GM12872 (cell line): Measurements from ENCODE around the gene MYO5B.
A peak's percentile ranks its signal among the peaks of the same experiment; 100 is the strongest.

Source experiments
- TF ChIP-seq, protein P1 (sequence below): IDR thresholded peaks from 3 replicates; pipeline ENCODE4 v1.5.1; 2011; ENCODE audit warnings: low read depth, mild to moderate bottlenecking, low read length, moderate library complexity; ENCODE audit not compliant: insufficient read depth

The MYO5B gene

DNA sequence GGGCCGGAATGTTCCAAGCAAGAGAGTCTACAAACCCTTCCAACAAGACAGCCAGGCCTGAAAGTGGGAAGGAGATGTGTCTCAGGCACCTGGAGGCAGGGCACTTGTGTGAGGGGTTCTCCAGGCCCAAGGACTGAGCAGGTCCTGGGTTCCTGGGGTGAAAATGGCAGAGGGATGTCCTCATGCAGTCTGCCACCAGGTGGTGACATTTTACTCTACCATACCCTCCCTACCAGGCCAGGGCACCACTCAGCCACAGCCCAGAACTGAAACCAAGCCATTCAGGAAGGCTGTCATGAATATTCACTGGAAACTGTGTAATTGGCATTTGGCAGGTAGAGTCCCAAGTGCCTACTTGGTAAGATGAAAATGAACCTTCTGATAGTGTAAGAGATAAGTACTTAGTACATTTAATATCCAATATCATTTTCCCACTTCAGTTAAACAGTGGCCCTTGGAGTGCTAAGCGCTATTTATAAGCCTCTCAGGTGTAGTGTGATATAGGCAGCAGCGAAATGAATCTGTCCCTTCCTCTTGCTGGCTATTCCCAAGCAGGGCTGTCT is 185.1 kb downstream of the MYO5B start:
- TF ChIP-seq, protein P1, sequence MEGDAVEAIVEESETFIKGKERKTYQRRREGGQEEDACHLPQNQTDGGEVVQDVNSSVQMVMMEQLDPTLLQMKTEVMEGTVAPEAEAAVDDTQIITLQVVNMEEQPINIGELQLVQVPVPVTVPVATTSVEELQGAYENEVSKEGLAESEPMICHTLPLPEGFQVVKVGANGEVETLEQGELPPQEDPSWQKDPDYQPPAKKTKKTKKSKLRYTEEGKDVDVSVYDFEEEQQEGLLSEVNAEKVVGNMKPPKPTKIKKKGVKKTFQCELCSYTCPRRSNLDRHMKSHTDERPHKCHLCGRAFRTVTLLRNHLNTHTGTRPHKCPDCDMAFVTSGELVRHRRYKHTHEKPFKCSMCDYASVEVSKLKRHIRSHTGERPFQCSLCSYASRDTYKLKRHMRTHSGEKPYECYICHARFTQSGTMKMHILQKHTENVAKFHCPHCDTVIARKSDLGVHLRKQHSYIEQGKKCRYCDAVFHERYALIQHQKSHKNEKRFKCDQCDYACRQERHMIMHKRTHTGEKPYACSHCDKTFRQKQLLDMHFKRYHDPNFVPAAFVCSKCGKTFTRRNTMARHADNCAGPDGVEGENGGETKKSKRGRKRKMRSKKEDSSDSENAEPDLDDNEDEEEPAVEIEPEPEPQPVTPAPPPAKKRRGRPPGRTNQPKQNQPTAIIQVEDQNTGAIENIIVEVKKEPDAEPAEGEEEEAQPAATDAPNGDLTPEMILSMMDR, result peak; percentile 80

DNA sequence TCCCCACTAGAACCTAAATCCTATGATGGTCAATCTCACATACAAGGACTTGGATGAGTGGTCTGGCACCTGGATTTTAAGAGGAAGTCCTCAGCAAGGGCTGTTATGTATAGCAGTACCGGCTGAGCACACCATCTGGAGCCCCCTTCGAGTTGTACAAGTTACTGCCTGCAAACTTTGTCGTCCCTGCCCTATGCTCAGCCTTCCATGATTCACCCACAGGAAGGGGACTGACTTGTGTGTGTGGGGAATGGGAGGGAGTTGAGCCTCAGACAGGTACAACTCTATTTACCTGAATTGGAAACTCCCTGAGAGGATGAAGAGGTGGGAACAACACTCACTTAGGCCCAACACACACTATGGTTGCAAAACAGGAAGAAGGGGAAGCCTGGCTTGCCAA is 186.6 kb downstream of the MYO5B start:
- TF ChIP-seq, protein P1, result no peak

DNA sequence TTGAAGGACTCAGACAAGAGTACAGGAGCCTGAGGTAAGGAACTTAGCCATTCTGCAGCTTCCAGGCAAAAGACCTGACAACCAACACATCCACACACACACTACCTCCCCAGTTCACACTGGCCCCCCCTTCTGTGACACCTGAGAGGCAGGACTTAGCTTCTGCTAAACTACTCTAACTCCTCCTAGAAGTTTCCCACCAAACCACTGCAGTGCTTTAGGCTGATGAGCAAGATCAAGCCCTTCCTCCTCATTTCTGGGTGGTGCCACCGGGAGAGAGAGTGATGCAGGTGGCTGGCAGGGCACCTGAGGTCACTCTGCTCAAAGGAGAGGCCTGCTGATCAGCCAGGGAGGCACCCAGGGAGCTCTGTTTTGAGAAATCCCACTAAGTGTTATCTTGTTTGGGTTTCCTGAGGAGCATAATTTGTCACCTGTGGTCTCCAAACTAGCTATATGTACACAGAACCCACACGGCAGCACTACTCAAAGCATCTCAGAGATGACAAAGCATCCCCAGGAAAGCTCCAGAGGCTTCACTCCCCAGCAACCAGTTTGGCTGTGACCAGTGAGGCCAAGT is 188.4 kb downstream of the MYO5B start:
- TF ChIP-seq, protein P1, result no peak

DNA sequence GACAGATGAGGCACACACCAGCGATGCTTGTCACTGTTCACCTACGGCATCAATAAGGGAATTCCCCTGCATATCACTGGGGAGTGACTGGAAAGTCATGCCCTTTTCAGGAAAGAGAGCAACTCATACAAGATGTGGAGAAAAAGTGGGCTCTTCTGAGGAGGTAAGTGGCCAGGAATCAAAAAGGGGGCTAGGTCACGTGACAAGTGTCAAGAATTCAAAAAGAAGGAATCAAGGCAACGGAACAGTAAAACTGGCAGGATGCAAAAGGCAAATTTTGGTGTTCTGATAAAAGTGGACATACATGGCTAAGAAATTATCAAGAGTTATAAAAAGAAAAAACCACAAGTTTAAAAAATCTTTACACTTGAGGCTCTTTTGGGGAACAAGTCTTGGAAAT is 190.9 kb downstream of the MYO5B start:
- TF ChIP-seq, protein P1, result no peak

DNA sequence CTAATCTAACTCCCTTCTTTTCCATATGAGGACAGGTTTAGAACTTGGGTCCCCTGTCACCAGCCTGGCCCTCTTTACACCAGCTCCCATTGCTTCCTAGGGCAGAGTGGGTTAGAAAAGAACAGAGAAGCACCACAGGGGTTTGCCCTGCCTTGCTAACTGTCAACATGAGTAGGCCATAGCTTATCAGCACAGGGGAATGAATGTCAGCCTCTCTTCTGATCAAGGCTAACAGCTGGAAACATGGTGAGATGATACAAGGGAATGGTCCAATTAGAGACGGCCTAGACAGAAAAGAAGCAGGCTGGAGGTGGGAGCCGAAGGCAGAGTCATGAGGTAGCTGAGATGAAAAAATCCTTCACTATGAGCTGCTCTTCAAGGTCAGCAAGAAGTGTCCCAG is 192.2 kb downstream of the MYO5B start:
- TF ChIP-seq, protein P1, result no peak

DNA sequence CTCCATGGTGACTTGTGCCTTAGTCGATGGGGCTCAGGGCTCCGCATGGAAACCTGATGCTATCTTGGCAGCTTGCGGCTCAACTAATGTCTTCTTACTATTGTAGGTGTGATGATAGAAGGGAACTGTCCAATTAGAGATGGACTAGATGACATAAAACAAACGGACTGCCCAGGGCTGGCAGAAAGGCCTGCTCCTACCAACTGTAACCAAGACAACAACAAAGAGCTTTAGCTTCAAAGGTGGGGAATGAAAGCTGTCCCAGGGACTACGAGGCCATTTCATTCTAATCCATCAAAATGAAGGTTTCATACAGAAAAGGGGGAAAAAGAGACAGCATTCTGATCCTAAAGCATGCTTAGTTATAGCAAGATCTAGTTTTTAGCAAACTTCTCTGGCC is 194.7 kb downstream of the MYO5B start:
- TF ChIP-seq, protein P1, result no peak

DNA sequence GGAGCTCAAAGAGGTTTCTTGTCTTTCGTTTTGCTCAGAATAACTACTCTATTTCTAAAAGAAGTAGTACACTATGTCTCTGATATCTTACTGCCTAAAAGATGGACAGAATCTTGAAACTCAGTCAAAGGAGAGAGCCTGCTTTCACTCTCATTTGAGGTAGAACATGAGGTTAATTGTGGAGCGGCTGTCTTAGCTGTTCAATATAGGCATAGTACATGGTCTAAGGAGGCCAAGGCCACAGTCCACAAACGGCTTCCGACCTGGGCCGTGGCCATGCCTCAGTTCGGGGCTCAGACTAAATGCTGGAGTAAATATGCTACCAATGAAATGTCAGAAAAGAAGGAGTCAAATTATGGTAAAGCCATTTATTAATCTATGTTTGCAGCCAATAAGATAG is 195.8 kb downstream of the MYO5B start:
- TF ChIP-seq, protein P1, result no peak
